ENCODE data around the gene TH.

Gene TH

DNA sequence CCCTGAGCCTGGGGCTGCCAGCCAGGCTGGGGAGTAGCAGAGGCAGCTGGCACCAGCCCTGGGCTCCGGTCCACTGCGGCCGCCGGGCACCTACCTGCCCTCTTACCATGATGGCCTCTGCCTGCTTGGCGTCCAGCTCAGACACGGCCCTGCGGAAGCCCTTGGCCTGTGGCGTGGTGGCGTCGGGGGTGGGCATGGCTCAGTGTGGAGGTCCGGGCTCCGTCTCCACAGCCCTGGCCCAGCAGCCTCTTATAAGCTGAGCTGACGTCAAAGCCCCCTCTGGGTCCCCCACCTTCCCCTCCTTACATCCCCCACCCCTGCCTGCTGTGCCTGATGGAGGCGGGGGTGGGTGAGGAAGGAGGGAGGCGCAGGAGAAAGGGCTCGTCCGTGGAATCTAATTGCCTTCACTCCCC, at the start of gene TH:
Gene TH, minus strand, starts transcription at position 225 of the 413 bp plus-strand sequence. Its CDS starts 29 bp downstream, at position 196.
- no peak for DNase-seq

- no peak for DNase-seq
These were observed 49.4 kb upstream of the TH start for GRCh38 chr11:2221024-2221423.

DNA sequence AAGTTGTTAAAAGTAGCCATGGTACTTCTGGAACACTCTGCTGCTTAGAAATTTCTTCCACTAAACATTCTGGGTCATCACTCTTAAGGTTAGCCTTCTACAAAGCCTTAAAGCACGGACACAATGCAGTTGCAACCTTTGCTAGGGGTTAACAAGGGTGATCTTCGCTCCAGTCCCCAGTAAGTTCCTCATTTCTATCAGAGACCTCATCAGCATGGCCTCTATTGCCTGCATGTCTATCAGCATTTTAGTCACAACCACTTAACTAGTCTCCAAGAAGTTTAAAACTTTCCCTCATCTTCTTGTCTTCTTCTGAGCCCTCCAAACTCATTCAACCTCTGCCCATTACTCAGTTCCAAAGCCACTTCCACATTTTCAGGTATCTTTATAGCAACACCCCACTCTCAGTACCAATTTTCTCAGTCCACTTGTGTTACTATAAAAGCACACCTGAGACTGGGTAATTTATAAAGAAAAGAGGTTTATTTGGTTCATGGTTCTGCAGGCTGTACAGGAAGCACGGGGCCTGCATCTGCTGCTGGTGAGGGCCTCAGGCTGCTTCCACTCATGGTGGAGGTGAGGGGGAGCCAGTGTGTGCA, 48.7 kb upstream of the TH start:
- no peak for DNase-seq

GRCh38 chr11:2219318-2220017, 47.9 kb upstream of the TH start:
- DNase-seq, result no peak

DNA sequence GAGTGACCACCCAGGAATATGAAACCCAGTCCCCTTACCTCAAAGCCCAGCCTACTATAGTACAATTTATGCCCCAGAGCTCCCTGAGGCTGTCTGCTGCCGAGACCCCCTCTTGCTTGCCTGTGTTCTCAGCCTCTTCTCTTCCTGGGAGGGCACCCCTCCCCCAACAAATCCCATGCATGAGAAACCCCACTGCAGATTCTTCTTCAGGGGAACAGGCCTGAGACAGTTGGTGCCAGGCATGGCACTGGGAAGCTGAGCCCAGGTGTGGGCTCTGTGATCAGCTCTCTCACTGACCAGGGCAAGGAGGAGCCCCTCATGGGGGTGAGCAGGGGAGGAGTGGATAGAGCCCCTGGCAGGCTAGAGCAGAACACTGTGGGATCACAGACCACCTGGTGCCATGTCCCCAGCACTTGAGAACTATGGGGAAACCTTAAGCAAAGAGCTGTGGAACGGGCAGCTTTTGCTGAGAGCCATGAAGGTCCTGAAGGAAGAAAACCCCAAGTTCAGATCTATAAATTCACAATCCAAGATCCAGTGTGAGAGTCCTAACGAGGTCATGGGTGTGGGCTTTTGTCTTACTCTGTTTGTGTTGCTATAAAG, 46.5 kb upstream of the TH start:
- DNase-seq, result no peak

GRCh38 chr11:2217211-2218030, 45.8 kb upstream of the TH start:
- DNase-seq, result no peak

- DNase-seq, result no peak
These were observed 44.9 kb upstream of the TH start for GRCh38 chr11:2216400-2217064.

GRCh38 chr11:2215561-2216399, 44.2 kb upstream of the TH start:
- no peak for DNase-seq

- no peak for DNase-seq
These were observed 43.6 kb upstream of the TH start for GRCh38 chr11:2215230-2215560.

DNA sequence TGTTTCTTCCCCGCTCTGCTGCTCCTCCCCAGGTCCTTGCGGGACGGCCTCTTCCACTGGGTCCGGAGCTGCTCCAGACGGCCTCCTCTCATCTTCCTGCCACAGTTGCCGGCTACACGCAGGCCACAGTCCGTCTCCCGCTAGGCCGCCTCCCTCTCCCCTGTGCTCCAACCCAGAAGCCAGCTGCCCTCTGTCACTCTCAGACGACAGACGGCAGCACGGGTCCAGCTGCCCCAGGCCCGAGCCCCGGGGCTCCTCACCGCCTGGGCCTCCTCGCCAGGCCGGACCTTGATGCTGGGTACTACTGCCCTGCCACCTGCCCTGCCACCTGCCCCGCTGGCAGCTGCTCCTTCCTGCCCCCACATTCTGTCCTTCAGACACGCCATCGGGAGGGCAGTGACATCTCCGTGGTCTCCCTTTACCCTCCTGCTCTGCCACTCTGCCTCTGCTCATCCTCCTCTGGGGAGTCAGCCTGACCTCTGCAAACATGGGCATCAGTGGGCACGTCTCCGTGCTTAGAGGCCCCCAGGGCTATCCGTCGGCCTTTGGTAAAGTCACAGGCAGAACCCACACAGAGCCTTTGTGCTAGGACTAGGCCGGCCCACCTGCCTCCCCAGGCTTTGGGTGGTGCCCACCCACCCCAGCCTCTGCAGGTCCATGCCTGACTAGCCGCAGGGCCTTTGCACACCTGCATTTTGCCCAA, 43.1 kb upstream of the TH start:
- DNase-seq, result peak; percentile 10

- no peak for DNase-seq
These were observed 42.4 kb upstream of the TH start for GRCh38 chr11:2213890-2214526.

GRCh38 chr11:2213384-2213842, 41.8 kb upstream of the TH start:
- DNase-seq, result no peak

GRCh38 chr11:2212411-2213251, 41.0 kb upstream of the TH start:
- no peak for DNase-seq

DNA sequence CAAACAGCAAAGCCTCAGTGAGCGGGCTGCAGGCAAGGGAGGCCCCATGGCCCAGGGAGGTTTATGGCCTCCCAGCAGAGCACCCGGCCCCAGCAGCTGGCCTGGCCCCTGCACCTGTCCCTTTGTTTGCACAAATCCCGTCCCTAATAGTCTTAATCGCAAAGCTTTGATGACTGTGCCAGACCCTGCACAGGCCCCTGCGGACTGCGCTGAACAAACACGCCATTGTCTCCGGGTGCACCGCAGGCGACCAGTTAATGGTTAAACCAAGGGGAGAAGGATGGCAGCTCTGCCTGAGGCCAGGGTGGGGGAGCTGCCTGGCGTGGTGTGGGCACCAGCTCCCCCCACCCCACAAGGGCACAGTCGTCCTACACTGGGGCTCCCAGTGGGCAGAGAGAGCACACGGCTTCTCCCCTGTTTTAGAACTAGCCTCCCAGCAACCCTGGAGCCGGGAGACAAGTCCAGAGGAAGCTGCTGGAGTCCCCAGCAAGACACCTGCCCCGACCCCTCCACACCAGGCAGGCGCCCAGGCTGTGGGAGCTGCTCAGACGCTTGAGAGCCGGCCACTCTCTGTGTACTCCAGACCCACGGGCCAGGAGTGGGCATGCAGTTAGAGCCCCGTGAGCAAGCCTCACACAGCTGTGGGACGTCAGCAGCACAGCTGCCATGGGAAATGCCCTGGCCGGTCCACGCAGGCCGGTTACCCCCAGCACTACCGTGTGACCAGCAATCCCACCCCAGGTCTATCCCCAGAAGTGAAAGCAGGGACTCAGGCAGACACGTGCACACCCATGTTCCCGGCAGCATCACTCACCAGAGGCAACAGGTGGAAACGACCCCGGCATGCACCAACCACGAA, 39.7 kb upstream of the TH start:
- peak; percentile 79 for DNase-seq

DNA sequence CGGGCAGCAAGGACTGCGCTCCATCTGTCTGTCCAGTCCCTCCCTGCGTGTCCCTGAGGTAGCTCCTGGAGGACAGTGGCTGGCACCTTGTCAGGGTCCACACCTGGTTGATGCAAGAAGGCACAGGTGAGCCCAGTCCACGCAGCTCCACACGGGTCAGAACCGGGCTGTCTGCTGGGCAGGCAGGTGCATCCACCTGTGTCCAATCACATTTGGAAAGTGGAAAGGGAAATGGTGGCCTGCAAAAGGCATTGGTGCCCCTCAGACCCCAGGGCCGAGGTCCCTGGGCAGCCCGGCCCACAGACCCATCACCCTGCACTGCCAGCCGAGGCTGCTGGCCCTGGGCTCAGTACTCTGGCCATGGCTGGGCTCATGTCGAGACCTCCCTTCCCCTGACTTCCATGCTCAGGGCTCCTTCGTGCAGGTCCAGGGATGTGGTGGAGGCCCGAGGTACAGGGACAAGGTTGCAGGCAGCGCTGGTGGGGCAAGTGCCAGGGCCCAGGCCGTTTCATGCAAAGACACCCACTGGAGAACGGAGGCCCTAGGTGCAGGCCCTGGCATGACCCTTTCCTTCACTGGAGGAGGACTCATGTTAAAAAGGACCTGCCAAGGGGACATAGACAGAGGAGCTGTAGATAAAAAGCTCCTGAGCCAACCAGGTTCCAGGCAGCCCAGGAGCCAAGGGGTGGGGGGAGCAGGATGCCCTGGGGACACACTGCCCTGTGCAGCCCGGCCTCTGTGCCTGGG, 38.9 kb upstream of the TH start:
- no peak for DNase-seq

DNA sequence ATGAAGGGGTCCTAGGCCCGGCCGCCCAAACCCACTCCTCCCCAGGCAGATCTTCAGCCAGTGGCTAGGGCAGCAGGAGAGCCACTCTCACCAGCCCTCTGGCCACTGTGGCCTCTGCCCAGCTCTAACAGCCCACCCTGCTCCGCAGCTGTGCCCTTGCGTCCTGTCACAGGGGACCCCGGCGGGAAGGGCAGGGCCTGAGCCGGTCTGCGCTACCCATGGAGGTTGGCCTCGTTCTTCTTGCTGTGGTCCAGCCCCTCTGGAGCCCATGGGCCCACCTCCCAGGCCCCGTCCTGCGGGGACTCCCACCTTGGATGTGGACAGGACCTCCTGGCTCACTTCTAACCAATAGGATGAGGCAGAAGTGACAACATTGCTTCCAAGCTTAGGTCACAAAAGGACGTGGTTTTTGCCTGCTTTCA, 38.3 kb upstream of the TH start:
- no peak for DNase-seq

GRCh38 chr11:2209370-2209801, 37.8 kb upstream of the TH start:
- no peak for DNase-seq

Data from NCI-H510A treated with DMSO at 0.1 percent for 48 hours (cell line).